HEK293 (cell line): ENCODE measurements around the gene SREBF1.

Experiments used
- CTCF ChIA-PET: fragments of 350-600 bp; formaldehyde crosslinking; extraction: SDS; loops from one replicate; lab custom pipeline; 2021; ENCODE audit warnings: antibody characterized with exemption; lab: Yijun Ruan, JAX
- POLR2A ChIA-PET: fragments of 300-600 bp; formaldehyde crosslinking; extraction: SDS; loops from one replicate; lab custom pipeline; 2020; ENCODE audit warnings: antibody characterized with exemption, inconsistent platforms; lab: Yijun Ruan, JAX
- H3K27ac ChIP-seq: fragments of 200-500 bp; sonication (Bioruptor generic); 2 replicates; pipeline ENCODE4 v1.5.1; 2014; ENCODE audit warnings: low read depth, low read length, control low read depth, inconsistent platforms; ENCODE audit errors: extremely low read depth
- H3K36me3 ChIP-seq, 2 experiments: fragments of 200-500 bp in 1 of 2; sonication (Bioruptor generic) in 1 of 2; 1 replicate in 1 of 2; 2 replicates in 1 of 2; pipeline ENCODE4 v1.5.1; 2014 to 2017; ENCODE audit warnings: inconsistent platforms in 2 of 2, low read length in 2 of 2; ENCODE audit not compliant: control insufficient read depth in 2 of 2, insufficient read depth in 1 of 2
- H3K4me1 ChIP-seq: fragments of 200-500 bp; sonication (Bioruptor generic); 2 replicates; pipeline ENCODE4 v1.5.1; 2014; ENCODE audit warnings: mild to moderate bottlenecking, low read length, inconsistent platforms; ENCODE audit not compliant: control insufficient read depth, insufficient read depth
- H3K4me3 ChIP-seq: 2 replicates; pipeline ENCODE4 v1.5.1; 2011; ENCODE audit warnings: low read depth, mild to moderate bottlenecking, control low read depth, low read length, moderate library complexity
- H3K9me3 ChIP-seq: fragments of 200-500 bp; sonication (Bioruptor generic); 2 replicates; pipeline ENCODE4 v1.5.1; 2014; ENCODE audit warnings: low read depth, low read length, inconsistent platforms; ENCODE audit not compliant: control insufficient read depth, insufficient read depth
- GFI1B ChIP-seq: fragments of 450-650 bp; formaldehyde crosslinking; IDR thresholded peaks from 2 replicates; pipeline ENCODE4 v1.5.1; 2016; ENCODE audit warnings: missing biosample characterization, missing genetic modification characterization
- HOXC10 ChIP-seq: sonication (generic); formaldehyde crosslinking; IDR thresholded peaks from 2 replicates; pipeline ENCODE4 v1.8.1; 2023; ENCODE audit warnings: mild to moderate bottlenecking, missing genetic modification reagents
- HOXD13 ChIP-seq: sonication (generic); formaldehyde crosslinking; IDR thresholded peaks from 2 replicates; pipeline ENCODE4 v1.8.0; 2022; ENCODE audit warnings: missing genetic modification reagents, borderline replicate concordance
- KLF8 ChIP-seq: fragments of 450-650 bp; formaldehyde crosslinking; IDR thresholded peaks from 2 replicates; pipeline ENCODE4 v1.5.1; 2016; ENCODE audit warnings: missing biosample characterization, missing genetic modification characterization
- SALL2 ChIP-seq: fragments of 450-650 bp; formaldehyde crosslinking; IDR thresholded peaks from 2 replicates; pipeline ENCODE4 v1.5.0; 2017; ENCODE audit warnings: missing biosample characterization, mild to moderate bottlenecking, missing genetic modification characterization, borderline replicate concordance
- SP7 ChIP-seq: fragments of 450-650 bp; formaldehyde crosslinking; IDR thresholded peaks from 2 replicates; pipeline ENCODE4 v1.5.1; 2016; ENCODE audit warnings: missing biosample characterization, missing genetic modification characterization
- YY2 ChIP-seq: fragments of 450-650 bp; formaldehyde crosslinking; IDR thresholded peaks from 2 replicates; pipeline ENCODE4 v1.5.1; 2016; ENCODE audit warnings: missing biosample characterization, missing genetic modification characterization
- ZNF157 ChIP-seq: fragments of 450-650 bp; formaldehyde crosslinking; IDR thresholded peaks from 2 replicates; pipeline ENCODE4 v1.5.1; 2016; ENCODE audit warnings: missing biosample characterization, missing genetic modification characterization
- ZNF169 ChIP-seq: fragments of 450-650 bp; formaldehyde crosslinking; IDR thresholded peaks from 2 replicates; pipeline ENCODE4 v1.5.1; 2016; ENCODE audit warnings: missing biosample characterization, missing genetic modification characterization
- ZNF426 ChIP-seq: fragments of 450-650 bp; formaldehyde crosslinking; IDR thresholded peaks from 2 replicates; pipeline ENCODE4 v1.5.1; 2017; ENCODE audit warnings: missing biosample characterization, missing genetic modification characterization, mild to moderate bottlenecking, inconsistent platforms, moderate library complexity
- ZNF521 ChIP-seq: fragments of 450-650 bp; formaldehyde crosslinking; IDR thresholded peaks from 2 replicates; pipeline ENCODE4 v1.5.1; 2017; ENCODE audit warnings: missing biosample characterization, mild to moderate bottlenecking, missing genetic modification characterization
- ZNF548 ChIP-seq: fragments of 450-650 bp; formaldehyde crosslinking; IDR thresholded peaks from 2 replicates; pipeline ENCODE4 v1.5.1; 2016; ENCODE audit warnings: missing biosample characterization, missing genetic modification characterization
- ZNF555 ChIP-seq: fragments of 450-650 bp; formaldehyde crosslinking; conservative IDR thresholded peaks from 2 replicates; pipeline ENCODE4 v1.5.1; 2017; ENCODE audit warnings: missing biosample characterization, mild to moderate bottlenecking, missing genetic modification characterization, inconsistent platforms
- ZNF571 ChIP-seq: fragments of 450-650 bp; formaldehyde crosslinking; IDR thresholded peaks from 2 replicates; pipeline ENCODE4 v1.5.0; 2017; ENCODE audit warnings: missing biosample characterization, missing genetic modification characterization
- ZNF623 ChIP-seq: fragments of 450-650 bp; formaldehyde crosslinking; IDR thresholded peaks from 2 replicates; pipeline ENCODE4 v1.5.1; 2016; ENCODE audit warnings: missing biosample characterization, missing genetic modification characterization
- ZNF837 ChIP-seq: fragments of 450-650 bp; formaldehyde crosslinking; IDR thresholded peaks from 2 replicates; pipeline ENCODE4 v1.5.1; 2016; ENCODE audit warnings: missing biosample characterization, missing genetic modification characterization
- ZXDB ChIP-seq: fragments of 450-650 bp; formaldehyde crosslinking; IDR thresholded peaks from 2 replicates; pipeline ENCODE4 v1.5.1; 2016; ENCODE audit warnings: missing biosample characterization, missing genetic modification characterization
- TF ChIP-seq, protein P1 (sequence below): fragments of 450-650 bp; formaldehyde crosslinking; IDR thresholded peaks from 2 replicates; pipeline ENCODE4 v1.5.1; 2016; ENCODE audit warnings: missing biosample characterization, missing genetic modification characterization, borderline replicate concordance
- TF ChIP-seq, protein P2 (sequence below): fragments of 450-650 bp; formaldehyde crosslinking; IDR thresholded peaks from 2 replicates; pipeline ENCODE4 v1.5.1; 2016; ENCODE audit warnings: missing biosample characterization, missing genetic modification characterization
- TF ChIP-seq, protein P3 (sequence below): fragments of 450-650 bp; formaldehyde crosslinking; IDR thresholded peaks from 2 replicates; pipeline ENCODE4 v1.5.1; 2016; ENCODE audit warnings: missing biosample characterization, missing genetic modification characterization, borderline replicate concordance
- TF ChIP-seq, protein P4 (sequence below): fragments of 450-650 bp; formaldehyde crosslinking; IDR thresholded peaks from 2 replicates; pipeline ENCODE4 v1.5.1; 2016; ENCODE audit warnings: missing biosample characterization, missing genetic modification characterization
- TF ChIP-seq, protein P5 (sequence below): fragments of 450-650 bp; formaldehyde crosslinking; IDR thresholded peaks from 2 replicates; pipeline ENCODE4 v1.5.1; 2016; ENCODE audit warnings: missing biosample characterization, missing genetic modification characterization
- TF ChIP-seq, protein P6 (sequence below): fragments of 450-650 bp; formaldehyde crosslinking; IDR thresholded peaks from 2 replicates; pipeline ENCODE4 v1.5.1; 2016; ENCODE audit warnings: missing biosample characterization, missing genetic modification characterization
- TF ChIP-seq, protein P7 (sequence below): fragments of 450-650 bp; formaldehyde crosslinking; IDR thresholded peaks from 2 replicates; pipeline ENCODE4 v1.5.1; 2017; ENCODE audit warnings: missing biosample characterization, missing genetic modification characterization

SREBF1 gene

DNA sequence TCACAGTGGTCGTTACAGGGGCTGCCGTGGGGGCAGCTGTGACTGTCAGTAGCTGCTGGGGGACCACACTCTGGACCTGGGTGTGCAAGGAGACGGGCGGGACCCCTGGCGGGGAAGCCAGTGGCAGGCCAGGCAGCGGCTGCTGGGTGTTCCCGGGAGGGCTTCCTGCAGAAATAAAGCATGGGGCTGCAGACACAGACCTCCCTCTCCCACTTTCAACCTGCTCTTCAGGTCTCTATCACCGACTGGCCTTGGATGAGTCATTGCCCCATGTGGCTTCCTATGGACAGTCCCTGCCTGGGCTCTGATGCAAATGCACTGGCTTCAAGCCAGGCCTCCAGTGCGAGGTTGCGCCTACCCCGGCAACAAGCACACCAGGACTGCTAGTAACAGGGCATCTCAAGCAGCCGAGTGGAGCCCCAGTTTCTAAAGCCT lies 17.2 kb downstream of the SREBF1 start (continued):
- TF ChIP-seq ZXDB (tag by site-specific recombination) (no peak), YY2 (no peak), HOXD13 (CRISPR knock-in tag) (no peak)
- TF ChIP-seq, protein P1, sequence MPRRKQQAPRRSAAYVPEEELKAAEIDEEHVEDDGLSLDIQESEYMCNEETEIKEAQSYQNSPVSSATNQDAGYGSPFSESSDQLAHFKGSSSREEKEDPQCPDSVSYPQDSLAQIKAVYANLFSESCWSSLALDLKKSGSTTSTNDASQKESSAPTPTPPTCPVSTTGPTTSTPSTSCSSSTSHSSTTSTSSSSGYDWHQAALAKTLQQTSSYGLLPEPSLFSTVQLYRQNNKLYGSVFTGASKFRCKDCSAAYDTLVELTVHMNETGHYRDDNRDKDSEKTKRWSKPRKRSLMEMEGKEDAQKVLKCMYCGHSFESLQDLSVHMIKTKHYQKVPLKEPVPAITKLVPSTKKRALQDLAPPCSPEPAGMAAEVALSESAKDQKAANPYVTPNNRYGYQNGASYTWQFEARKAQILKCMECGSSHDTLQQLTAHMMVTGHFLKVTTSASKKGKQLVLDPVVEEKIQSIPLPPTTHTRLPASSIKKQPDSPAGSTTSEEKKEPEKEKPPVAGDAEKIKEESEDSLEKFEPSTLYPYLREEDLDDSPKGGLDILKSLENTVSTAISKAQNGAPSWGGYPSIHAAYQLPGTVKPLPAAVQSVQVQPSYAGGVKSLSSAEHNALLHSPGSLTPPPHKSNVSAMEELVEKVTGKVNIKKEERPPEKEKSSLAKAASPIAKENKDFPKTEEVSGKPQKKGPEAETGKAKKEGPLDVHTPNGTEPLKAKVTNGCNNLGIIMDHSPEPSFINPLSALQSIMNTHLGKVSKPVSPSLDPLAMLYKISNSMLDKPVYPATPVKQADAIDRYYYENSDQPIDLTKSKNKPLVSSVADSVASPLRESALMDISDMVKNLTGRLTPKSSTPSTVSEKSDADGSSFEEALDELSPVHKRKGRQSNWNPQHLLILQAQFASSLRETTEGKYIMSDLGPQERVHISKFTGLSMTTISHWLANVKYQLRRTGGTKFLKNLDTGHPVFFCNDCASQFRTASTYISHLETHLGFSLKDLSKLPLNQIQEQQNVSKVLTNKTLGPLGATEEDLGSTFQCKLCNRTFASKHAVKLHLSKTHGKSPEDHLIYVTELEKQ (tag by site-specific recombination): no peak
- TF ChIP-seq, protein P2, sequence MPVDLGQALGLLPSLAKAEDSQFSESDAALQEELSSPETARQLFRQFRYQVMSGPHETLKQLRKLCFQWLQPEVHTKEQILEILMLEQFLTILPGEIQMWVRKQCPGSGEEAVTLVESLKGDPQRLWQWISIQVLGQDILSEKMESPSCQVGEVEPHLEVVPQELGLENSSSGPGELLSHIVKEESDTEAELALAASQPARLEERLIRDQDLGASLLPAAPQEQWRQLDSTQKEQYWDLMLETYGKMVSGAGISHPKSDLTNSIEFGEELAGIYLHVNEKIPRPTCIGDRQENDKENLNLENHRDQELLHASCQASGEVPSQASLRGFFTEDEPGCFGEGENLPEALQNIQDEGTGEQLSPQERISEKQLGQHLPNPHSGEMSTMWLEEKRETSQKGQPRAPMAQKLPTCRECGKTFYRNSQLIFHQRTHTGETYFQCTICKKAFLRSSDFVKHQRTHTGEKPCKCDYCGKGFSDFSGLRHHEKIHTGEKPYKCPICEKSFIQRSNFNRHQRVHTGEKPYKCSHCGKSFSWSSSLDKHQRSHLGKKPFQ (tag by site-specific recombination): no peak

DNA sequence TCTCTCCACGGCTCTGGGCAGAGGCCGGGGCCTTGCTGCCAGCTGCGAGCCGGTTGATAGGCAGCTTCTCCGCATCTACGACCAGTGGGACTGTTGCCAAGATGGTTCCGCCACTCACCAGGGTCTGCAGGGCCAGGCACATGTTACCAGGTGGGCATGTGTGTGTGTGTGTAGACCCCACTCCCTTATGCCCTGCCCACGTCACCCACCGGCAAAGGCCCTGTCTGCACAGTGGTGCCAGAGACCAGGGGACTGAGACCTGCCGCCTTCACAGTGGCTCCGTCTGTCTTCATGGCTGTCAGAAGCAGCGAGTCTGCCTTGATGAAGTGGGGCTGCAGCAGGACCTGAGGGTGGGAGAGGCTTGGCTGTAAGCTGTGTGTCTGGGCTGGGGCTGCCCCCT lies 17.7 kb downstream of the SREBF1 start:
- H3K4me1 ChIP-seq: peaks cover 25% of the 10 kb centered on the region

DNA sequence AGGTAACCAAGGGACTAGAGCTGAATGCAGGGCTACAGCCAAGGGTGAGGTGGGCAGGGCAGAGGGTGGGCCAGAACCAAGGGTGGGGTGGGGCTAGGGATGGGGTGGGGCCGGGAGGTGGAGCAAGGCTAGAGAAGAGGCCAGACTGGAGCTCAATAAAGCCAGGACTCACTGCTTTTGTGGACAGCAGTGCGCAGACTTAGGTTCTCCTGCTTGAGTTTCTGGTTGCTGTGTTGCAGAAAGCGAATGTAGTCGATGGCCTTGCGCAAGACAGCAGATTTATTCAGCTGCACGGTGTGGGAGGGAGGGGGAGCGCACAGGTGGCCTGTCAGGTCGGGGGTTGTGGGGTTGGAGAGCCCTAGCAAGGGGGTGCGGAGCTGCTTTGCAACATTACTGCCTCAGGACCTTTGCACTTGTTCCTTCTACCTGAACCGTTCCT lies 18.7 kb downstream of the SREBF1 start:
- H3K36me3 ChIP-seq: peaks cover 3 to 56% of the 10 kb centered on the region in 2 experiments; a peak in 1 of 3 replicates
- H3K9me3 ChIP-seq: no peaks in the 10 kb centered on the region
- POLR2A ChIA-PET: interaction anchor here (0.6 to 11.4 kb wide), 5 partner anchors 9 to 362 kb away, joined by 4 to 181 read pairs (median 8); partner anchors contain the start of gene SREBF1
- H3K4me3 ChIP-seq: no peak overlapping the region
- H3K27ac ChIP-seq: peak overlapping the region; percentile 28; the same call in 1 of the 2 replicates
- CTCF ChIA-PET: interaction anchor here (0.9 to 2.0 kb wide), 4 partner anchors 20 to 90 kb away, joined by 3 to 9 read pairs (median 4); no protein-coding TSS in a partner anchor
- peaks cover 19% of the 10 kb centered on the region for H3K4me1 ChIP-seq
- TF ChIP-seq ZNF521 (no peak), HOXC10 (CRISPR knock-in tag) (no peak), ZNF157 (tag by site-specific recombination) (no peak), ZNF623 (tag by site-specific recombination) (peak; percentile 97), ZNF548 (tag by site-specific recombination) (no peak), KLF8 (0 out of 2 replicates have a peak, but pooled peaks have one; percentile 30)
- TF ChIP-seq, protein P3, sequence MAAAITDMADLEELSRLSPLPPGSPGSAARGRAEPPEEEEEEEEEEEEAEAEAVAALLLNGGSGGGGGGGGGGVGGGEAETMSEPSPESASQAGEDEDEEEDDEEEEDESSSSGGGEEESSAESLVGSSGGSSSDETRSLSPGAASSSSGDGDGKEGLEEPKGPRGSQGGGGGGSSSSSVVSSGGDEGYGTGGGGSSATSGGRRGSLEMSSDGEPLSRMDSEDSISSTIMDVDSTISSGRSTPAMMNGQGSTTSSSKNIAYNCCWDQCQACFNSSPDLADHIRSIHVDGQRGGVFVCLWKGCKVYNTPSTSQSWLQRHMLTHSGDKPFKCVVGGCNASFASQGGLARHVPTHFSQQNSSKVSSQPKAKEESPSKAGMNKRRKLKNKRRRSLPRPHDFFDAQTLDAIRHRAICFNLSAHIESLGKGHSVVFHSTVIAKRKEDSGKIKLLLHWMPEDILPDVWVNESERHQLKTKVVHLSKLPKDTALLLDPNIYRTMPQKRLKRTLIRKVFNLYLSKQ (tag by site-specific recombination): no peak
- TF ChIP-seq, protein P4, sequence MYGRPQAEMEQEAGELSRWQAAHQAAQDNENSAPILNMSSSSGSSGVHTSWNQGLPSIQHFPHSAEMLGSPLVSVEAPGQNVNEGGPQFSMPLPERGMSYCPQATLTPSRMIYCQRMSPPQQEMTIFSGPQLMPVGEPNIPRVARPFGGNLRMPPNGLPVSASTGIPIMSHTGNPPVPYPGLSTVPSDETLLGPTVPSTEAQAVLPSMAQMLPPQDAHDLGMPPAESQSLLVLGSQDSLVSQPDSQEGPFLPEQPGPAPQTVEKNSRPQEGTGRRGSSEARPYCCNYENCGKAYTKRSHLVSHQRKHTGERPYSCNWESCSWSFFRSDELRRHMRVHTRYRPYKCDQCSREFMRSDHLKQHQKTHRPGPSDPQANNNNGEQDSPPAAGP (tag by site-specific recombination): 0 out of 2 replicates have a peak, but pooled peaks have one; percentile 17
- TF ChIP-seq, protein P5, sequence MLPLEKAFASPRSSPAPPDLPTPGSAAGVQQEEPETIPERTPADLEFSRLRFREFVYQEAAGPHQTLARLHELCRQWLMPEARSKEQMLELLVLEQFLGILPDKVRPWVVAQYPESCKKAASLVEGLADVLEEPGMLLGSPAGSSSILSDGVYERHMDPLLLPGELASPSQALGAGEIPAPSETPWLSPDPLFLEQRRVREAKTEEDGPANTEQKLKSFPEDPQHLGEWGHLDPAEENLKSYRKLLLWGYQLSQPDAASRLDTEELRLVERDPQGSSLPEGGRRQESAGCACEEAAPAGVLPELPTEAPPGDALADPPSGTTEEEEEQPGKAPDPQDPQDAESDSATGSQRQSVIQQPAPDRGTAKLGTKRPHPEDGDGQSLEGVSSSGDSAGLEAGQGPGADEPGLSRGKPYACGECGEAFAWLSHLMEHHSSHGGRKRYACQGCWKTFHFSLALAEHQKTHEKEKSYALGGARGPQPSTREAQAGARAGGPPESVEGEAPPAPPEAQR (tag by site-specific recombination): no peak
- TF ChIP-seq, protein P6, sequence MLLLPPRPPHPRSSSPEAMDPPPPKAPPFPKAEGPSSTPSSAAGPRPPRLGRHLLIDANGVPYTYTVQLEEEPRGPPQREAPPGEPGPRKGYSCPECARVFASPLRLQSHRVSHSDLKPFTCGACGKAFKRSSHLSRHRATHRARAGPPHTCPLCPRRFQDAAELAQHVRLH (tag by site-specific recombination): no peak

More for the DNA sequence above, 17.7 kb downstream of the SREBF1 start:
- POLR2A ChIA-PET: interaction anchor here (2.2 to 11.4 kb wide), 2 partner anchors 19 to 22 kb away, joined by 8 to 181 read pairs; partner anchors contain the start of gene SREBF1
- H3K36me3 ChIP-seq: peaks cover 3 to 48% of the 10 kb centered on the region in 2 experiments; a peak in 1 of 3 replicates
- TF ChIP-seq ZNF426 (no peak), HOXD13 (CRISPR knock-in tag) (no peak), SALL2 (no peak), GFI1B (tag by site-specific recombination) (no peak), SP7 (tag by site-specific recombination) (no peak), ZNF837 (no peak), ZNF169 (tag by site-specific recombination) (no peak), ZNF571 (tag by site-specific recombination) (no peak), ZNF555 (no peak)
- TF ChIP-seq, protein P7, sequence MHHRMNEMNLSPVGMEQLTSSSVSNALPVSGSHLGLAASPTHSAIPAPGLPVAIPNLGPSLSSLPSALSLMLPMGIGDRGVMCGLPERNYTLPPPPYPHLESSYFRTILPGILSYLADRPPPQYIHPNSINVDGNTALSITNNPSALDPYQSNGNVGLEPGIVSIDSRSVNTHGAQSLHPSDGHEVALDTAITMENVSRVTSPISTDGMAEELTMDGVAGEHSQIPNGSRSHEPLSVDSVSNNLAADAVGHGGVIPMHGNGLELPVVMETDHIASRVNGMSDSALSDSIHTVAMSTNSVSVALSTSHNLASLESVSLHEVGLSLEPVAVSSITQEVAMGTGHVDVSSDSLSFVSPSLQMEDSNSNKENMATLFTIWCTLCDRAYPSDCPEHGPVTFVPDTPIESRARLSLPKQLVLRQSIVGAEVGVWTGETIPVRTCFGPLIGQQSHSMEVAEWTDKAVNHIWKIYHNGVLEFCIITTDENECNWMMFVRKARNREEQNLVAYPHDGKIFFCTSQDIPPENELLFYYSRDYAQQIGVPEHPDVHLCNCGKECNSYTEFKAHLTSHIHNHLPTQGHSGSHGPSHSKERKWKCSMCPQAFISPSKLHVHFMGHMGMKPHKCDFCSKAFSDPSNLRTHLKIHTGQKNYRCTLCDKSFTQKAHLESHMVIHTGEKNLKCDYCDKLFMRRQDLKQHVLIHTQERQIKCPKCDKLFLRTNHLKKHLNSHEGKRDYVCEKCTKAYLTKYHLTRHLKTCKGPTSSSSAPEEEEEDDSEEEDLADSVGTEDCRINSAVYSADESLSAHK: no peak
- TF ChIP-seq, all 188 proteins: peak for 0
- CTCF ChIA-PET: interaction anchor here (0.6 to 2.0 kb wide), 4 partner anchors 19 to 41 kb away, joined by 3 to 9 read pairs (median 4); no protein-coding TSS in a partner anchor
- no peaks in the 10 kb centered on the region for H3K9me3 ChIP-seq
- H3K27ac ChIP-seq: peak overlapping the region; percentile 28
- H3K4me3 ChIP-seq: no peak overlapping the region
